ENCODE data around the gene ING4.

The ING4 gene

GRCh38 chr12:6632026-6632983, 30.6 kb downstream of the ING4 start:
- no peak for DNase-seq

- DNase-seq: no peak
Observed at GRCh38 chr12:6631549-6631961, 31.4 kb downstream of the ING4 start.

GRCh38 chr12:6630736-6631135, 32.2 kb downstream of the ING4 start:
- DNase-seq: no peak

DNA sequence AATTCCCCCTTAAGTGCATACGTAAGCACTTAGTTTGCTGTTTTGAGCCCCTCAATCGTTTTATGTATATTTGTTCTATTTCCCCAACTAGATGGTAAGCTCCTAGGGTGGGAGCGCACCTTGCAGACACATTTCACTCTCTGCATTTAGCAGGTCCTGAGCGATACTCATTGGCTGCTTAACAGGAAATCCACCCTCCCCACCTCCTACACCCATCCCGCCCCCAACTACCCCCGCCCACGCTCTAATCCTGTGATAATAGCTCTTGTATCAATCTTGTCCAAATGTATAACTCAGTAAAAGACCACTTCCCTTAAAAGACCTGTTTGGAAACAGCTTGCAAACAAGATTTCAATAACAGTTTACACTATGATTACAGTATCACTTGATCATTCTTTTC, 35.3 kb downstream of the ING4 start:
- no peak for DNase-seq

DNA sequence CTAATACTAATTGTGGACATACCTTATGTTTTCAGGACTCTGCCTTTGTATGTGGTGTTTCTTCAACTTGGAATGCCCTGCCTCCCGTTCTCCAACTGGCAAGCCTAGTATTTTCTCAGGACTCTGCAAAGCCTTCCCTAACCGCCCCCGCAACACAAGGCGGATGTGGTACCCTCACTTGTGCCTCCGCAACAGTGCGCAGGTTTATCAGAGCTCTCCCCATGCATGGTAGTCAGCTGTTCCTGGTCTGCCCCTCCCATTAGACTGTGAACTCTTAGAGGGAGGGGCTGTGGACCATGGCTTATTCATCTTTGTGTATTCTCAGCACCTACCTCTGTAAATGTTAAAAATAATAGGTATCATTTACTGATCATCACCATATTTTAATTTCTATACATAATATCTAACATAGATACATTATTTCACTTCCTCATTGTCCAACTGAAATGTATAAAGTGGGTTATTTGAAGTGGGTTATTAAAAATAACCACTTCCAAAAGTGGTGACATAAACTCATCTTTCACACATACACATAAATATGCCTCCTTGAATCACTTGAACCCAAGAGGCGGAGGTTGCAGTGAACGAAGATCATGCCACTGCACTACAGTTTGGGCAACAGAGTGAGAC, 36.1 kb downstream of the ING4 start:
- no peak for DNase-seq

DNA sequence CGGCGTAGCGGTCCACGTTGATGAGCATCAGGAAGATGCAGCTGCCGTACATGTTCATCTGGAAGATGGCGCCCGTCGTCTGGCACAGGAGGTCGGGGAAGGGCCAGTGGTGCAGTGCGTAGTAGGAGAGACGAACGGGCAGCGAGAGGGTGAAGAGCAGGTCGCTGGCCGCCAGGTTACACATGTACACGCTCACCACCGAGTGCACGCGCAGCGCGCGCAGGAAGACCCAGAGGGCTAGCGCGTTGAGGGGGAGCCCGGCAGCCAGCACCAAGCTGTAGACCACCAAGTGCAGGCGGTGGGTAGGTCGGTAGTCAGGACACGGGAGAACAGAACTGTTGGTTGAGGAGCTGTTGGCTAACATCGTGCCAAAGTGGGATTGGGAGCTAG, 42.0 kb downstream of the ING4 start:
- DNase-seq: no peak

DNA sequence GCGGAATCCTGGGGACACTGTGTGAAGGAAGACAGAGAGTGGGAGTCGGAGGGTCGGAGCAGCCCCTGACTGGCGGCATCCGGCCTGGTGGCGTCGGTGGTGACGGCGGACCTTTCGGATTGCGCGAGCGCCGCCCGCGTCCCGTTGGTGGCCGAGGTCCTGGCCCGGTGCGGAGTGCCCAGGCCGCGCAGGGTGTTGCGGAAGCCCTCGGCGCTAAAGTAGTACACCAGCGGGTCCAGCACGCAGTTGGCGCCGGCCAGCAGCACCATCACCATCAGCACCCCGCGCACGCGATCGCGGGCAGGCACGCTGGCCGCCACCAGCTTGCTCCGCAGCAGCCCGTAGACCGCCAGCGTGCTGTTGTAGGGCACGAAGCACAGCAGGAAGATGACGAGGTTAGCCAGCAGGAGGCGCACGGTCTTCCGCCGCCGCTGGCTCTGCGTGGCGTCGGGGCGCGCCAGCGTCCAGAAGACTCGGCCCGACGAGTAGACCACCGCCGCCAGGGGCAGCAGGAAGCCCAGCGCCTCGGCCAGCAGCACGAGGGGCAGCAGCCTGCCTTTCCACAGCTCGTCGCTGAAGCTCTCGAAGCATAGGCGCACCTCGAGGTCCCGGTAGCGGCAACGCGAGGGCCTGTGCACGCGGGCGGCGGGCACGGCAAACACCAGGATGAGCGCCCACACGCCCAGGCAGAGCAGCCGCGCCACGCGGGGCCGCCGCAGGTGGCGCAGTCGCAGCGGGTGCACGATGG, 42.6 kb downstream of the ING4 start:
- DNase-seq: no peak

- no peak for DNase-seq
Observed at GRCh38 chr12:6618483-6619225, 44.3 kb downstream of the ING4 start.

- no peak for DNase-seq
Observed at GRCh38 chr12:6615802-6616201, 47.1 kb downstream of the ING4 start.

DNA sequence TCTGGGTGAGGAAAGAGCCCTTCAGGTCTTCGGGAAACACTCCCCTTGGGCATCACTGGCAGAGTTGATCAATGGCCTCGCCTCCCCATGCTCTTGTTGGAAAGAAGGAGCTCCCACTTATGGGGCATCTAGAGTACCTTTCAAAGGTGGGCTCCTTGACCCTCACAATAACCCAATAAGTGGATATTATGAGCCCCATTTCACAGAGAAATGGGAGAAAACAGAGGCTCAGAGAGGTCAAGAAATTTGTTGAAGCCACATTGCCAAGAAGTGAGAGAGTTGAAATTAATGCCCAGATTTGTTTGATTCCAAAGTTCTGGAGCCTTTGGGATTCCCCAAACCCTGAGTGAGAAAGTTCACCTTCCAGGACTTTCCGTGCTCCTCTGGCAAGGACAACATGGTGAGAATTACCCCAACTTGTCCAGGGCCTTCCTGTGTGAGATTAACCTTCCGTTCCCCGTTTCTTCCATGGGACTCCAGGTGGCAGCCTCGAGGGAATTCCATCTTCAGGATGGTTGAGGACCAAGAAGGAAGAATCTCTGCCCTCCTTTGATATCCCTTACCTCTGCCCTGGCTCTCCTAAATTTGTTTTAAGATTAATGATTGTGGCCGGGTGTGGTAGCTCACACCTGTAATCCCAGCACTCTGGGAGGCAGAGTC, 48.3 kb downstream of the ING4 start:
- DNase-seq: no peak

DNA sequence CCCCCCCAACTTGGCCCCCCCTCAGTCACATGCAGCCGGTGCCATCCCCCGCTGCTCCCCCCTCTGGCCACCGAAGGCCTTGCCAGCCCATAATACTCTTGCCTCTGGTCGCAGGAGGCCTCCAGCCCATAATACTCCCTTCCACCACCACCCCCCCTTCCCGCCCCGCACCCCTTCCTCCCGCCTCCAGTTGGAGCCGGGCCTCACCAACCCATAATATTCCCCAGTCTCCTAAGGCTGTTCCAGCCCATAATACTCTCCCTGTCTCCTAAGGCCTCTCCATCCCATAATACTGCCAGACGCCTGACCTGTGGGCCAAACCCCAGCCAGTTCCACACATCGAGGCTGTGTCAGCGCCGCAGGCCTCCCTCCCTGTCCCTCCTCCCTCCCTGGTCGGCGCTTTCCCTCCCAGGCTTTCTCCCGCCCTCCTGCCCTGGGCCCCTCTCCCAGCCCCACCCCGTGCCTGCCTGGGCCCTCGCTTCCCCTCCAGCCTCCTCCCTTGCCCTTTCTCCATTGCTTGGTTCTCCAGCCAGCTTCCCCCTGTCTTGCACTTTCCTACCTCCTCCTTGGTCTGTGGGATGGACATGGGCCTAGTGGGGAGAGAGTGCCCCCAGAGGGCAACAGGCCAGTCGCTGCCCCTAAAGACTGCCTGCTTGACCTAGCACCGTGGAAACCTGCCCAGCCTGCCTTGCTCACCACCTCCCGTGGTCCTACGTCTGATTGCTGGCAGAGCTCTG, 49.0 kb downstream of the ING4 start:
- peak; percentile 84 to 87 for DNase-seq

GRCh38 chr12:6613015-6613775, 49.7 kb downstream of the ING4 start:
- DNase-seq: peak; percentile 77 to 82

GRCh38 chr12:6612652-6613014, 50.3 kb downstream of the ING4 start:
- no peak for DNase-seq

- peak in 1 of 2 experiments; percentile 5 for DNase-seq
Observed at GRCh38 chr12:6612247-6612646, 50.7 kb downstream of the ING4 start.

- DNase-seq: no peak
Observed at GRCh38 chr12:6608592-6609281, 54.2 kb downstream of the ING4 start.

DNA sequence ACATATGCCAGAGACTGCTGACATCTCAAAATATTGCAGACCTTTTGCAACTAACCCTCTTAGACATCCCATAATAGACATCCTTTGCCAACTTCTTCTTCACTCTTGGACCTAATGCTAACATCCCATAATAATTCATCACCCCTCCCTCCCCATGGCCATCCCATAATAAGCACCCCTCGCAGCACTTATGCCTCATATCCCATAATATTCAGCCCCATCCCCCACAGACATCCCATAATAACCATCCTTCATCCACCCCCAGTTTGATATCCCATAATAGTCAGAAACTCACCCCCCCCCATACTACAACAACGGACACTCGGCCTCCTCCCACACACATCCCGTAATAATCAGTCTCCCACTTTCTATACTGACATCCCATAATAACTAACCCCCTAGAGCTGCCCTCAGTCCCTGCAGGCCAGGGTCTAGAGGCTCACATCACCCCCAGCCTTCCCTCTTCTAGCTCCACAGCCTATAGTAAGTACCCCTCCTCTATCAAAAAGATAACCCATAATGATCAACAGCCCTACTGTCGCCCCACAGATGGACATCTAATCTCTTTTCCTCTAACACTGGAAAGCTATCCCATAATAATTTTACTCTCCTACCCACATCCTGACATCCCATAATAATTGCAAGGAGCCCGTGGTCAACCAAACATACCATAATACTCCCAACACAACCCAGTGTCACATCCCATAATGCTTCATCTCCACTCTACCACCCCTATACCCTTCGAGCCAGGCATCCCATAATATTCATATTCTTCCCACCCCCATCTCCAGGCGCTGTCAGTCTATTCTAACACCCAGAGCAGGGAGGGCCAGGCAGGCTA, 54.9 kb downstream of the ING4 start:
- peak; percentile 70 to 87 for DNase-seq

DNA sequence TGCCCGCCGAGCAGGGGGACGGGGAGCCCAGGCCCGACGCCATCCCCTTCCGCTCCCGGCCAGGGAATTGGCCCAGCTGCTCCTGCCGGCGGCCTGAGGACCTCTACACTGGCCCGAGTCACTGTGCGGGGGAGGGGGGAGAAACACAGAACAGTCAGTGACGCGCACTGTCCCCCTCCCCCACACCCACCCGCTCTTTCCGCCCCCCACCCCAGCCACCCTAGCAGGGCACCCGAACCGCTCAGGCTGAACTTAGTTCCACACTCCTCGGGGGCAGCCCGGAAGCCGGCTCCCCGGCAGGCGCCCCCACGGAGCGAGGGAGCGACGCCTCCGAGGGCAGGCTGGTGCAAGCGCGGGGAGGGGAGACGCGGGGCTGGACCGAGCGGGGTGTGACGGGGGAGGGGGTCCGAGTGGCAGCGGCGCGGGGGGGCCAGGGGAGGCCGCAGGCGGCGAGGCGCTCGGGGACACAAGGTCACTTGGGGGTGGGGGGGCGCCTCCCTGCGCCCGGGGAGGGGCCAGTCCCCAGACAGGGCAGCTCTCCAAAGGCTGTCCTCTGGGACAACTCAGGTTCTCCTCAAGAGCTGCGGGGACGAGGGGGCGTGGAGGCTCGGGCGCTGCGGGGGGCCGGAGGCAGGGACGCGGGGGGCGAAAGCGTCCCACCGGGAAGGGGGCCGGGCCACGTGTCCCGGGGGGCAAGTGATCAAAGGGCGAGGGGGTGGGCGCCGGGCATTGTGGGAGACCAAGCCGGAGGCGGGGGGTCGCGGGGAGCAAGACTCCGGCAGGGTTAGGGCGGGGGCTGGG, 56.4 kb downstream of the ING4 start:
- DNase-seq: no peak

All from SHP77 (cell line).